HEK293 (cell line): Measurements from ENCODE around the gene MYRFL.

Experiments used
- CTCF ChIP-seq: fragments of 450-650 bp; formaldehyde crosslinking; IDR thresholded peaks from 2 replicates; pipeline ENCODE4 v1.5.1; 2016; ENCODE audit warnings: missing biosample characterization, missing genetic modification characterization
- KLF16 ChIP-seq: fragments of 450-650 bp; formaldehyde crosslinking; IDR thresholded peaks from 2 replicates; pipeline ENCODE4 v1.5.1; 2017; ENCODE audit warnings: missing biosample characterization, missing genetic modification characterization
- OVOL3 ChIP-seq: fragments of 450-650 bp; formaldehyde crosslinking; IDR thresholded peaks from 2 replicates; pipeline ENCODE4 v1.5.1; 2016; ENCODE audit warnings: missing biosample characterization, missing genetic modification characterization
- REST ChIP-seq: fragments of 450-650 bp; formaldehyde crosslinking; IDR thresholded peaks from 2 replicates; pipeline ENCODE4 v1.5.1; 2016; ENCODE audit warnings: missing biosample characterization, missing genetic modification characterization
- TCF7L2 ChIP-seq: IDR thresholded peaks from 2 replicates; pipeline ENCODE4 v1.6.1; 2011; ENCODE audit warnings: low read depth, mild to moderate bottlenecking, inconsistent platforms, low read length, moderate library complexity, borderline replicate concordance
- ZBTB7A ChIP-seq: fragments of 450-650 bp; formaldehyde crosslinking; IDR thresholded peaks from 2 replicates; pipeline ENCODE4 v1.5.1; 2016; ENCODE audit warnings: low read depth, missing biosample characterization, missing genetic modification characterization
- ZNF174 ChIP-seq: fragments of 450-650 bp; formaldehyde crosslinking; IDR thresholded peaks from 2 replicates; pipeline ENCODE4 v1.5.0; 2017; ENCODE audit warnings: missing biosample characterization, mild to moderate bottlenecking, missing genetic modification characterization
- ZNF24 ChIP-seq: fragments of 450-650 bp; formaldehyde crosslinking; IDR thresholded peaks from 2 replicates; pipeline ENCODE4 v1.5.1; 2016; ENCODE audit warnings: missing biosample characterization, missing genetic modification characterization
- ZNF274 ChIP-seq, 2 experiments: fragments of 200-500 bp in 1 of 2; fragments of 450-650 bp in 1 of 2; sonication (Bioruptor generic) in 1 of 2; formaldehyde crosslinking in 1 of 2; IDR thresholded peaks; 2 replicates each; pipeline versions ENCODE4 v1.5.1 to v1.6.1; 2014 to 2016; ENCODE audit warnings: borderline replicate concordance in 1 of 2, inconsistent platforms in 1 of 2, low read length in 1 of 2, missing biosample characterization in 1 of 2, missing genetic modification characterization in 1 of 2
- ZNF585B ChIP-seq: fragments of 450-650 bp; formaldehyde crosslinking; IDR thresholded peaks from 2 replicates; pipeline ENCODE4 v1.5.1; 2016; ENCODE audit warnings: missing biosample characterization, missing genetic modification characterization
- ZNF660 ChIP-seq: fragments of 450-650 bp; IDR thresholded peaks from 2 replicates; pipeline ENCODE4 v1.5.1; 2018; ENCODE audit warnings: missing biosample characterization, mild to moderate bottlenecking, missing genetic modification characterization

GRCh38 chr12:69908203-69908602 lies 83.2 kb downstream of the MYRFL start:
- TF ChIP-seq CTCF (no peak), ZNF585B (no peak), REST (tag by site-specific recombination) (no peak), TCF7L2 (no peak), KLF16 (tag by site-specific recombination) (no peak), ZNF660 (tag by site-specific recombination) (no peak), ZNF274 (IDR thresholded peaks at IDR 0.05; ENCODE audit: low read length) (no peak), ZNF274 (tag by site-specific recombination; IDR thresholded peaks at IDR 0.05; ENCODE audit: borderline replicate concordance) (no peak), OVOL3 (tag by site-specific recombination) (no peak), ZBTB7A (tag by site-specific recombination) (no peak), ZNF174 (tag by site-specific recombination) (no peak), ZNF24 (tag by site-specific recombination) (no peak)
